Esophagus squamous epithelium (tissue), 4 donors: ENCODE measurements around the gene DBI.

Experiments
- CTCF ChIP-seq, 6 experiments: fragments of 450-650 bp in 4 of 6; fragments of 200-600 bp in 2 of 6; sonication (generic) in 2 of 6; IDR thresholded peaks; one replicate each; pipeline ENCODE4 v1.5.1; 2016 to 2019; ENCODE audit warnings: antibody characterized with exemption in 6 of 6, mild to moderate bottlenecking in 4 of 6, moderate library complexity in 4 of 6
- POLR2A ChIP-seq, 4 donors: fragments of 450-650 bp; IDR thresholded peaks; one replicate each; pipeline ENCODE4 v1.6.1; 2017; ENCODE audit warnings: antibody characterized with exemption in 4 of 4, mild to moderate bottlenecking in 4 of 4, moderate library complexity in 3 of 4

- TF ChIP-seq POLR2A (IDR thresholded peaks at IDR 0.05) (peak in 3 of 4 donors; percentile 69 to 91 (median 71)), CTCF (IDR thresholded peaks at IDR 0.05) (no peak)
Measured at GRCh38 chr2:119366649-119367471, at the start of gene DBI, which contains the start of gene C2orf76.
